Memory B cell (primary cell): ENCODE data around the gene SGCA.

Experiments used
- ATAC-seq: fragments of 150-1000 bp; cut with Tn5 transposase; 2 replicates; pipeline ENCODE4 v1.10.0; 2021; ENCODE audit warnings: low read depth, mild to moderate bottlenecking, moderate library complexity
- DNase-seq, 2 donors: peaks; one replicate each; pipeline ENCODE4 v3.0.0; 2022; ENCODE audit warnings: low spot score in 2 of 2
- H3K27ac Mint-ChIP-seq: one replicate; pipeline ENCODE4 v1.8.0; 2022; ENCODE audit warnings: mild to moderate bottlenecking, moderate library complexity, mixed read lengths
- H3K27me3 Mint-ChIP-seq: one replicate; pipeline ENCODE4 v1.8.0; 2022; ENCODE audit warnings: mixed read lengths
- H3K36me3 Mint-ChIP-seq: one replicate; pipeline ENCODE4 v1.8.0; 2022; ENCODE audit warnings: mild to moderate bottlenecking, mixed read lengths
- H3K4me1 Mint-ChIP-seq: one replicate; pipeline ENCODE4 v1.8.0; 2022; ENCODE audit warnings: mixed read lengths
- H3K4me3 Mint-ChIP-seq: one replicate; pipeline ENCODE4 v1.8.0; 2022; ENCODE audit warnings: mild to moderate bottlenecking, moderate library complexity, mixed read lengths
- H3K9me3 Mint-ChIP-seq: one replicate; pipeline ENCODE4 v1.8.0; 2022; ENCODE audit warnings: mixed read lengths

The SGCA gene

GRCh38 chr17:50191359-50192143 lies 25.7 kb downstream of the SGCA start:
- Mint-ChIP-seq H3K4me1 (no peaks in the 10 kb centered on the region), H3K27ac (no peak overlapping the region), H3K27me3 (peaks cover 6% of the 10 kb centered on the region), H3K4me3 (no peak overlapping the region), H3K9me3 (no peaks in the 10 kb centered on the region), H3K36me3 (no peaks in the 10 kb centered on the region)
- no peak for DNase-seq
- ATAC-seq: no peak

- no peaks in the 10 kb centered on the region for H3K4me1 Mint-ChIP-seq
- no peaks in the 10 kb centered on the region for H3K36me3 Mint-ChIP-seq
- H3K27ac Mint-ChIP-seq: no peak overlapping the region
- ATAC-seq (no peak), DNase-seq (no peak)
- H3K27me3 Mint-ChIP-seq: peaks cover 6% of the 10 kb centered on the region
- H3K9me3 Mint-ChIP-seq: no peaks in the 10 kb centered on the region
- H3K4me3 Mint-ChIP-seq: no peak overlapping the region
These were observed 26.4 kb downstream of the SGCA start for GRCh38 chr17:50192144-50192617.

DNA sequence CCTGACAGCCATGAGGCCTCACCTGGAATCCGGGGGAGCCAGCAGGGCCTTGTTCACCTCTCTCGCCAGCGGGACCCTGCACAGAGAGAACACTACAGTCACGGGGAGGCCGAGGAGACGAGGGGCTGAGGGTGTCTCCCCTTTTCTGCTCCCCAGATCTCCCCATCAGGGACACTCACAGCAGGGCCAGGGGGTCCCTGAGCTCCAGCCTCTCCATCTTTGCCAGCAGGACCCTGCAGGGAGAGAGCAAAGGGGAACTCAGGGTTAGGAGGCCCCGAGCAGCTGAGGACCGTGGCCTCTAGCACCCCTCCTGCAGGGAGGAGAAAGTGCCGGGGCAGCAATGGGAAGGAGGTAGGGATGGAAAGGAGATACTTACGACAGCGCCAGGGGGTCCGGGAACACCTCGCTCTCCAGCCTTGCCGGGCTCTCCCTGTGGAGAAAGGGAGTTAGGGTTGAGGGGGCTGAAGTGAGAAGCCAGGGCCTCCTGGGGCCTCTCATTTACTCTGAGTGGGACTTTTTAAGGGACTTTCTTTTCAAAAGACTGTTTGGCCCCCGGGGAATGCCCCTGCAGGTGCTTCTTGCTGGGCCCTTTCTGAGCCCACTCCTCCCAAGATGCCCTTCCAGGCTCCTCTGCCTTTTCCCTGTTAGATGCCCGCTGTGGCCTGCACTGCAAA lies 26.9 kb downstream of the SGCA start:
- Mint-ChIP-seq H3K27me3 (peaks cover 7% of the 10 kb centered on the region), H3K9me3 (no peaks in the 10 kb centered on the region), H3K4me1 (no peaks in the 10 kb centered on the region), H3K27ac (no peak overlapping the region), H3K4me3 (no peak overlapping the region), H3K36me3 (no peaks in the 10 kb centered on the region)
- ATAC-seq (peak; percentile 67), DNase-seq (no peak)

DNA sequence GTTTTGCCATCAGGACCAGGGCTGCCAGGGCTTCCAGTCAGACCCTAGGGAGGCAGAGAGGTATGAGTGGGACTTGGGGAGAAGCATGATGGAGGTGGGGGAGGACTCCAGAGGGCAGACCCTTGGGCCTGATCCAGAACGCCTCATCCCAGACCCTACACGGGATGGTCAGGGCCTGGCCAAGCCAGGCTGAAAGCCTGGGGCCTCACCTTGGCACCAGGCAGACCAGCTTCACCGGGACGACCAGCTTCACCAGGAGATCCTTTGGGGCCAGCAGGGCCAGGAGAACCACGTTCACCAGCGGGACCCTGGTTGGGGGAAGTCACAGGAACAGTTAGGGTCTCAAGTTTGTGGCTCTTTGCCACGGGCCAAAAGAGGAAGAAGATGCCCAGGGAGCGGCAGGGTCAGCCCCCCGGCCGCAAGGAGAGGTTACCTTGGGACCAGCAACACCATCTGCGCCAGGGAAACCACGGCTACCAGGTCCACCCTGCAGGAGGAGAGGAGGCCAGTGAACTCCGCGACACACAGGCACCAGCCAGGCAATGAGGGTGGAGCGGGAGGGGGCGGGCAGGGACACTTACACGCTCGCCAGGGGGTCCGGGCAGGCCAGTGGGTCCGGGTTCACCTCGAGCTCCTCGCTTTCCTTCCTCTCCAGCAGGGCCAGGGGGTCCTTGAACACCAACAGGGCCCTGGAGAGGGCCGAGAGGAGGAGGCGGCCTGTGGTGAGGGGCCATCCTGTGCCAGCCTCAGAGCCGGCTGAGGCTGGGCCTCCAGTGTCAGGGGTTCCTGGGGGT lies 28.5 kb downstream of the SGCA start:
- Mint-ChIP-seq H3K27me3 (peaks cover 11% of the 10 kb centered on the region), H3K9me3 (no peaks in the 10 kb centered on the region), H3K4me1 (no peaks in the 10 kb centered on the region), H3K27ac (peak overlapping the region; percentile 14), H3K36me3 (no peaks in the 10 kb centered on the region), H3K4me3 (no peak overlapping the region)
- ATAC-seq (no peak), DNase-seq (no peak)

- no peaks in the 10 kb centered on the region for H3K4me1 Mint-ChIP-seq
- no peaks in the 10 kb centered on the region for H3K9me3 Mint-ChIP-seq
- peaks cover 10% of the 10 kb centered on the region for H3K27me3 Mint-ChIP-seq
- peak overlapping the region; percentile 55 for H3K27ac Mint-ChIP-seq
- no peak for DNase-seq
- no peaks in the 10 kb centered on the region for H3K36me3 Mint-ChIP-seq
- no peak overlapping the region for H3K4me3 Mint-ChIP-seq
- ATAC-seq: no peak
These were observed 29.4 kb downstream of the SGCA start for GRCh38 chr17:50194934-50195865.

DNA sequence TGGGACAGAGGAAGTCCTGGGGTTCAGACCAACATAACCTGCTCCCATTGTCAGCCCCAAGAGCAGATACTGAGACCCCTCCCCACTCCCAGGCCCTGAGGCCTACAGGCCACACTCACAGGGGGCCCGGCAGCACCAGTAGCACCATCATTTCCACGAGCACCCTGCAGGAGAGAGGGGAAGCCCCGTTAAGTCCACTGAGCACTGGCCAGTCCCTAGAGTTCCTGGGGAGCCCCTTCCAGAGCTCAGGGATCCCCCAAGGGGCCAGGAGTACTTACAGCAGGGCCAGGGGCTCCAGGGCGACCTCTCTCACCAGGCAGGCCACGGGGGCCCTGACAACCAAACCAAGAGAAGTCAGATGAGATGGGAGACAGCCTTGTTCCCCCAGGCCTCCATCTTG lies 30.2 kb downstream of the SGCA start:
- Mint-ChIP-seq H3K4me3 (no peak overlapping the region), H3K4me1 (peaks cover 5% of the 10 kb centered on the region), H3K27ac (peak overlapping the region; percentile 55), H3K9me3 (no peaks in the 10 kb centered on the region), H3K36me3 (no peaks in the 10 kb centered on the region), H3K27me3 (peaks cover 13% of the 10 kb centered on the region)
- DNase-seq: no peak
- ATAC-seq: no peak

DNA sequence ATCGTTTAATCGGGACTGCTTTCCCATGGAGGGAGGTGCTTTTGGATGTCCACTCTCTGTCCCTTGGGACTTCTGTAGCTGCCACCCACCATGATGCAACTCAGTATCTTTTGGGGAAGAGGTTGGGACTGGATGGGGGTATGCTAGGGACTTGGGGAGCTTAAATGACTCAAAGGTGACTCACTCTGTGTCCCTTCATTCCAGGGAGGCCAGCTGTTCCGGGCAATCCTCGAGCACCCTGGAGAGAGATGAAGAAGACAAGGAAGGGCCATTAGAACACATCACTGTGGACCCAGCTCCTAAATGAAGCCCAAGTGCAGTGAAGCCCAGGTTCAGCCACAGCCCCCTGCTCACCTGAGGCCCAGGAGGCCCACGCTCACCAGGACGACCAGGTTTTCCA lies 31.0 kb downstream of the SGCA start:
- ATAC-seq (no peak), DNase-seq (no peak)
- Mint-ChIP-seq H3K9me3 (no peaks in the 10 kb centered on the region), H3K36me3 (no peaks in the 10 kb centered on the region), H3K27me3 (peaks cover 16% of the 10 kb centered on the region), H3K27ac (peak overlapping the region; percentile 21), H3K4me3 (no peak overlapping the region), H3K4me1 (peaks cover 7% of the 10 kb centered on the region)

GRCh38 chr17:50198026-50198669 lies 32.3 kb downstream of the SGCA start:
- Mint-ChIP-seq H3K9me3 (no peaks in the 10 kb centered on the region), H3K27ac (peak overlapping the region; percentile 62), H3K4me1 (peaks cover 7% of the 10 kb centered on the region), H3K36me3 (no peaks in the 10 kb centered on the region), H3K27me3 (peaks cover 28% of the 10 kb centered on the region), H3K4me3 (no peak overlapping the region)
- peak; percentile 10 for ATAC-seq
- peak; percentile 54 to 60 for DNase-seq

GRCh38 chr17:50199211-50199802 lies 33.5 kb downstream of the SGCA start:
- H3K4me3 Mint-ChIP-seq: no peak overlapping the region
- H3K4me1 Mint-ChIP-seq: peaks cover 7% of the 10 kb centered on the region
- DNase-seq (peak in 1 of 2 donors; percentile 38), ATAC-seq (no peak)
- H3K27ac Mint-ChIP-seq: no peak overlapping the region
- peaks cover 26% of the 10 kb centered on the region for H3K27me3 Mint-ChIP-seq
- H3K9me3 Mint-ChIP-seq: no peaks in the 10 kb centered on the region
- no peaks in the 10 kb centered on the region for H3K36me3 Mint-ChIP-seq

DNA sequence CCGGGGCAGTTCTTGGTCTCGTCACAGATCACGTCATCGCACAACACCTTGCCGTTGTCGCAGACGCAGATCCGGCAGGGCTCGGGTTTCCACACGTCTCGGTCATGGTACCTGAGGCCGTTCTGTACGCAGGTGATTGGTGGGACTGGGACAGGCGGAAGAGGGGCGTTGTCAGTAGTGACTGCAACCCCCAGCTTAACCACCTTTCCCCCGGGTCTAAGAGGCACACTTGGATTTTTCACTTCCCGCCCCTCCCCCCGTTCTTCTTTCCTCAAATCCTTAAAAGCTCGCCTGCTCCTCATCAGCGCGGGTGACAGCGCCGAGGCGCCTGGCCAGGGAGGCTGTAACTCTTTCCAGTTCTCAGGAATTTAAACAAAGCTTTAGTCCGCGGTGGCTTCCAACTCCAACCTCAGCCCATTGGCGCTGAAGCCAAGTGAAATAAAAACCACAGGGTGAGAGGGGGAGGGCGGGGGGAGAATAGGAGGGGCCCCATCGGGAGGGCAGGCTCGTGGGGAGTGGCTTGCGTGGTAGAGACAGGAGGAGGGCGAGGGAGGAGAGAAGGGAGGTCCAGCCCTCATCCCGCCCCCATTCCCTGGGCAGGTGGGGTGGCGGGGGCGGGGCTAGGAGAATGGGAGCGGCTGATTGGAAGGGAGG lies 34.1 kb downstream of the SGCA start:
- H3K27ac Mint-ChIP-seq: peak overlapping the region; percentile 86
- DNase-seq: peak; percentile 54 to 62
- H3K4me3 Mint-ChIP-seq: peak overlapping the region; percentile 83
- H3K36me3 Mint-ChIP-seq: no peaks in the 10 kb centered on the region
- peaks cover 27% of the 10 kb centered on the region for H3K27me3 Mint-ChIP-seq
- H3K9me3 Mint-ChIP-seq: no peaks in the 10 kb centered on the region
- peaks cover 7% of the 10 kb centered on the region for H3K4me1 Mint-ChIP-seq
- ATAC-seq: peak; percentile 78

DNA sequence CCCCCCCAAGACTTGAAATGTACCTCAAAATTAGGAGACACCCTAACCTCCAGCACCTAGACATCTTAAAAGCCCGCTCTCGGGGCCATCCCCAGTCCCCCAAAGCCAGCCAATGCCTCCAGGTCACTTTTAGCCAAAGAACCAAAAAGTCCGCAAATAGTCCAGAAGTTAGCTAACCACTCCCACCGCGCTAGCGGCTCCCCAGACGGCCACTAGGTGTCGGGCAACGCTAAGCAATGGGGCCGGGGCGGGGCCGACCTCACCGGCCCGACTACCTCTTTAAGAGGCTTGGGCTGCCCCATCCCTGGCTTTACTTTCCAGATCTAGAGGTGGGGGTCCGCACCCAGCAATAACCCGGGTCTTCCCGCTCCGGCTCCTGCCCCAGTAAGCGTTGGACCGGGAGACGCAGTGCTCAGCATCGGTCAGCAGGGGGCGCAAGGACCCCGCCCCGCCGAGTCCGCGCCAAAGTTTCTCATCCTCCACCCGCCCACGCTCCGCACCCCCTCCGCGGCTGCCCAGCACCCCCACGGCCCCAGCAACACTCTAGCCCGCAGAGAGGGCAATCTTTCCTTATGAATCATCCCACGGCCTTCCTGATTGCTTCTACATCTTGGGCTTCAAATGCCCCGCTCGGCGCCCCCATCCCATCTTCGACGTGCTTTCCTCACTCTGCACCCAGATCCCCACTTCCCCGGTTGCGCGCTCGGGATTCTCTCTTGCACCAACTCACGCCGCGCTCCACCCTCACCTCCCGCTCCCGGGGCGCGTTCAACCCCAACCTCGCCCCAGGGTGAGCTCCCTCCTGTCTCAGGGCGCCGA lies 34.9 kb downstream of the SGCA start:
- DNase-seq (peak; percentile 85 to 91), ATAC-seq (peak; percentile 70)

More for the DNA sequence above, 34.9 kb downstream of the SGCA start:
- Mint-ChIP-seq H3K27ac (peak overlapping the region; percentile 86), H3K27me3 (peaks cover 33% of the 10 kb centered on the region), H3K9me3 (no peaks in the 10 kb centered on the region), H3K36me3 (no peaks in the 10 kb centered on the region), H3K4me1 (peaks cover 7% of the 10 kb centered on the region), H3K4me3 (peak overlapping the region; percentile 83)
